ENCODE measurements around the gene TTLL11.

Gene TTLL11

GRCh38 chr9:122055701-122056100, 37.4 kb downstream of the TTLL11 start:
- no peaks in the 10 kb centered on the region; a peak in 3 of 22 replicates for H3K36me3 ChIP-seq
- 0 out of 22 replicates have a peak, but pooled peaks cover 0 to 7% (median 0%) of the 10 kb centered on the region in 11 experiments for H3K9me3 ChIP-seq (replicated peaks in 1 of 11)
- H4K20me1 ChIP-seq = peaks cover 0 to 88% (median 26%) of the 10 kb centered on the region in 11 experiments; a peak in 14 of 22 replicates
- H3K4me1 ChIP-seq = peaks cover 8 to 22% (median 14%) of the 10 kb centered on the region in 10 experiments; a peak in 16 of 20 replicates
- H3K9ac ChIP-seq = no peak overlapping the region
- no peaks in the 10 kb centered on the region for H3K27me3 ChIP-seq
- H3K4me3 ChIP-seq = no peak overlapping the region
- H3K4me2 ChIP-seq = peak overlapping the region in 8 of 11 experiments; percentile 0 to 48 (median 16); a peak in 10 of 22 replicates
- TF ChIP-seq Cebpa-rat (IDR thresholded peaks at IDR 0.05) = no peak
- no peak overlapping the region for H3K27ac ChIP-seq

GRCh38 chr9:122053567-122054350, 39.3 kb downstream of the TTLL11 start:
- H3K9ac ChIP-seq = no peak overlapping the region
- H4K20me1 ChIP-seq = peaks cover 0 to 76% (median 23%) of the 10 kb centered on the region in 11 experiments; a peak in 14 of 22 replicates
- no peak overlapping the region for H3K4me3 ChIP-seq
- TF ChIP-seq Cebpa-rat (IDR thresholded peaks at IDR 0.05) = no peak
- peaks cover 5 to 25% (median 14%) of the 10 kb centered on the region in 10 experiments; a peak in 16 of 20 replicates for H3K4me1 ChIP-seq
- no peaks in the 10 kb centered on the region; a peak in 2 of 22 replicates for H3K36me3 ChIP-seq
- H3K4me2 ChIP-seq = peak overlapping the region in 8 of 11 experiments; percentile 8 to 37 (median 18); a peak in 5 of 22 replicates
- 0 out of 22 replicates have a peak, but pooled peaks cover 0 to 7% (median 0%) of the 10 kb centered on the region in 11 experiments for H3K9me3 ChIP-seq (replicated peaks in 1 of 11)
- H3K27ac ChIP-seq = no peak overlapping the region
- no peaks in the 10 kb centered on the region for H3K27me3 ChIP-seq

- no peak for TF ChIP-seq Cebpa-rat (IDR thresholded peaks at IDR 0.05)
- no peak overlapping the region for H3K4me3 ChIP-seq
Observed at GRCh38 chr9:122053064-122053463, 40.0 kb downstream of the TTLL11 start.

GRCh38 chr9:122051351-122052321, 41.5 kb downstream of the TTLL11 start:
- H3K9me3 ChIP-seq (replicated peaks in 1 of 11) = peaks cover 0 to 15% (median 5%) of the 10 kb centered on the region in 11 experiments; a peak in 17 of 22 replicates
- H3K9ac ChIP-seq = no peak overlapping the region
- H3K4me2 ChIP-seq = peak overlapping the region in 1 of 11 experiments; percentile 16; a peak in 2 of 22 replicates
- H3K36me3 ChIP-seq = peaks cover 0 to 4% (median under 1%) of the 10 kb centered on the region in 11 experiments; a peak in 4 of 22 replicates
- H3K4me3 ChIP-seq = no peak overlapping the region
- no peak for TF ChIP-seq Cebpa-rat (IDR thresholded peaks at IDR 0.05)
- no peak overlapping the region for H3K27ac ChIP-seq
- H4K20me1 ChIP-seq = peaks cover 0 to 70% (median 23%) of the 10 kb centered on the region in 11 experiments; a peak in 12 of 22 replicates
- H3K27me3 ChIP-seq = no peaks in the 10 kb centered on the region
- peaks cover 5 to 25% (median 14%) of the 10 kb centered on the region in 10 experiments; a peak in 16 of 20 replicates for H3K4me1 ChIP-seq

More at GRCh38 chr9:122053064-122053463, 40.0 kb downstream of the TTLL11 start:
- Histone ChIP-seq H4K20me1 (peaks cover 0 to 76% (median 23%) of the 10 kb centered on the region in 11 experiments; a peak in 13 of 22 replicates), H3K9me3 (replicated peaks in 1 of 11) (0 out of 22 replicates have a peak, but pooled peaks cover 0 to 7% (median 0%) of the 10 kb centered on the region in 11 experiments), H3K27ac (no peak overlapping the region), H3K4me2 (peak overlapping the region in 8 of 11 experiments; percentile 8 to 37 (median 18); a peak in 7 of 22 replicates), H3K9ac (no peak overlapping the region), H3K4me1 (peaks cover 5 to 25% (median 14%) of the 10 kb centered on the region in 10 experiments; a peak in 16 of 20 replicates), H3K27me3 (no peaks in the 10 kb centered on the region), H3K36me3 (no peaks in the 10 kb centered on the region; a peak in 1 of 22 replicates)

GRCh38 chr9:122050167-122050566, 42.9 kb downstream of the TTLL11 start:
- Histone ChIP-seq H4K20me1 (peaks cover 0 to 55% (median 11%) of the 10 kb centered on the region in 11 experiments; a peak in 12 of 22 replicates), H3K27me3 (no peaks in the 10 kb centered on the region), H3K4me1 (peaks cover 0 to 16% (median 8%) of the 10 kb centered on the region in 10 experiments; a peak in 12 of 20 replicates), H3K4me3 (no peak overlapping the region), H3K27ac (no peak overlapping the region), H3K36me3 (peaks cover 0 to 16% (median 11%) of the 10 kb centered on the region in 11 experiments; a peak in 10 of 22 replicates), H3K9me3 (replicated peaks in 1 of 11) (peaks cover 12 to 30% (median 20%) of the 10 kb centered on the region in 11 experiments), H3K4me2 (no peak overlapping the region; a peak in 1 of 22 replicates), H3K9ac (no peak overlapping the region)
- TF ChIP-seq Cebpa-rat (IDR thresholded peaks at IDR 0.05) = no peak

GRCh38 chr9:122042056-122042455, 51.1 kb downstream of the TTLL11 start:
- Histone ChIP-seq H3K4me1 (no peaks in the 10 kb centered on the region), H3K4me3 (no peak overlapping the region), H3K4me2 (no peak overlapping the region), H3K9me3 (replicated peaks in 1 of 11) (peaks cover 23 to 35% (median 31%) of the 10 kb centered on the region in 11 experiments), H3K9ac (no peak overlapping the region), H4K20me1 (peaks cover 0 to 4% (median 0%) of the 10 kb centered on the region in 11 experiments; a peak in 4 of 22 replicates), H3K27me3 (no peaks in the 10 kb centered on the region), H3K36me3 (peaks cover 0 to 48% (median 30%) of the 10 kb centered on the region in 11 experiments; a peak in 20 of 22 replicates), H3K27ac (no peak overlapping the region)
- no peak for TF ChIP-seq Cebpa-rat (IDR thresholded peaks at IDR 0.05)

- no peaks in the 10 kb centered on the region for H3K27me3 ChIP-seq
- peaks cover 0 to 44% (median 19%) of the 10 kb centered on the region in 11 experiments; a peak in 20 of 22 replicates for H3K36me3 ChIP-seq
Observed at GRCh38 chr9:122040561-122041242, 52.4 kb downstream of the TTLL11 start.

More at GRCh38 chr9:122040561-122041242, 52.4 kb downstream of the TTLL11 start:
- Histone ChIP-seq H3K4me2 (no peak overlapping the region), H4K20me1 (peaks cover 0 to 4% (median 0%) of the 10 kb centered on the region in 11 experiments; a peak in 2 of 22 replicates), H3K27ac (no peak overlapping the region), H3K4me1 (no peaks in the 10 kb centered on the region), H3K9me3 (replicated peaks in 1 of 11) (peaks cover 9 to 22% (median 19%) of the 10 kb centered on the region in 11 experiments; a peak in 21 of 22 replicates), H3K9ac (no peak overlapping the region), H3K4me3 (no peak overlapping the region)
- TF ChIP-seq Cebpa-rat (IDR thresholded peaks at IDR 0.05) = no peak

All from BLaER1 treated with 17β-estradiol and CSF1 and Interleukin-3, amounts not matched to agents 10 nM and 100 nM (cell line).